AG04449 (cell line): Measurements from ENCODE around the gene CREBZF.
A peak's percentile ranks its signal among the peaks of the same experiment; 100 is the strongest.

Experiments
- CTCF ChIA-PET: fragments of 350-600 bp; formaldehyde crosslinking; extraction: SDS; loops from one replicate; lab custom pipeline; 2021; ENCODE audit warnings: antibody characterized with exemption; lab: Yijun Ruan, JAX
- POLR2A ChIA-PET: fragments of 400-600, 350-600 bp; formaldehyde crosslinking; extraction: SDS; loops from one replicate; lab custom pipeline; 2020; ENCODE audit warnings: antibody characterized with exemption, inconsistent platforms; lab: Yijun Ruan, JAX
- DNase-seq: peaks from one replicate; pipeline ENCODE4 v3.0.0-alpha.2; 2010; ENCODE audit warnings: low read depth, low spot score
- H3K4me3 ChIP-seq: 2 replicates; pipeline ENCODE4 v1.5.1; 2011; ENCODE audit warnings: low read depth, mild to moderate bottlenecking, control low read depth, low read length
- TF ChIP-seq, protein P1 (sequence below): IDR thresholded peaks from one replicate; pipeline ENCODE4 v1.5.1; 2011; ENCODE audit warnings: mild to moderate bottlenecking, moderate library complexity, low read length, control low read depth, inconsistent platforms; ENCODE audit not compliant: insufficient read depth; ENCODE audit errors: missing control alignments

The CREBZF gene

DNA sequence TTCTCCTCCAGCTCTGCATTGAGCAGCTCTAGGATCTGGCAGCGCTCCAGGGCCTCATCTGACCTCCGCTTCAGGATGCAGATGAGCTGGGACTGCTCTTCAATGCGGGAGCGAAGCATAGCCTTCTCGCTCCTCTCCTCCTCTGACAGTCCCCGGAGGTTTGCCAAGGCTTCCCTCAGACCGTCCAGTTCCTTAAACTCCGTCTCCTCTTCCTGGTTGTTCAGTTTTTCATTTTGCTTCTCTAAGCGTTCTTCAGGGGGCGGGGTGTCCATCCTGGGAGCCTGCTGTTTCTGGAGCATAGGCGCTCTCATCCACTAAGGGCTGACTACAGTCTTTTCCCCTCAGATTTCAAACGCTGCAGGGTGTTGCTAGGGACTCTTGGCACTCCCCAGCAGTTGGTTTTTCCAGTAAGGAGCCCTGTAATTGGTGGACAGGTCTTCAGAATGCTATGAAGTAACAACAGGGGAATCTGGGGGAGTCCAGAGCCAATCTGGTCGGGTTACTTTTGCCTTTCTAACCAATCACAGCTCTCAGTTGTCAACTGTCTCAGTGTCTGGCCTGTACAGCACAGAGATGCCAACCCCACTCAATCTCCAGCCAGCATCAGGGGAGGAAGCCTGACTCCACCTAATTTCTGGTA is 21.0 kb upstream of the CREBZF start, which contains the start of gene CCDC89:
Gene CCDC89, minus strand, starts transcription at position 376 of the 640 bp plus-strand sequence. Its CDS starts 65 bp downstream, at position 311.
- peak within 1 kb of the TSS; percentile 40 for H3K4me3 ChIP-seq

DNA sequence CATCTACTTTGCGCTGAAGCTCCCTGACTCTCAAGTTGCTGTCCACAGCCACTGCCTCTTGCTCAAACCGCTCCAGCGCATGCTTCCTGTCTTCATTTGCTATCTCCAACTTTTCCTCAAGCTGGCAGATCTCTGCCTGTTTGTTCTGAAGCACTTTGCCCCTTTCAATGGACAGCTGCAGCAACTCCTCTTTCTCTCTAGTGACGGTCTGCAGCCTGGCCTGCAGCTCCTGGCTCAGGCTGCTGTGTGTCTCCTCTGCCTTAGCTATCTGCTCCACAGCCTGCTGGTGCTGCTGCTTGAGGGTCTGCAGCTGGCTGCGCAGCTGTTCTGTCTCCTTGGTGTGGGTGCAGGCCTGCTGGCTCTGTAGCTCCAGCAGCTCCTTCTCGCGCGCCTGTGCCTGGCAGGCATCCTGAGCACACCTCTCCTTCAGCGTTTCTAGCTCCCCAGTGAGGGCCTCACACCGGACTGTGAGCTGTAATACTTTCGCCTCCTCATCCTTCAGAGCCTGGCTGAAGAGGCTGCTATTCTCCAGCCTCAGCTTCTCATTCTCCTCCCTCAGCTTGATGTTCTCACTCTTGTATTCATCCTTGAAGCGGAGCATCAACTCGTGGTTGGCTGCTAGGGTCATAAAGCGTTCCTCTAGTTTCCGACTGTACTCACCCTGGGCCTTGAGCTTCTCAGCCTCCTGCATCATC is 20.3 kb upstream of the CREBZF start:
- peak overlapping the region; percentile 40 for H3K4me3 ChIP-seq
- CTCF ChIA-PET, result interaction anchor here (1.2 to 4.5 kb wide), 4 partner anchors 11 to 169 kb away, joined by 3 to 21 read pairs (median 6); partner anchors contain the start of gene CCDC83
- no peak for DNase-seq
- TF ChIP-seq, protein P1, sequence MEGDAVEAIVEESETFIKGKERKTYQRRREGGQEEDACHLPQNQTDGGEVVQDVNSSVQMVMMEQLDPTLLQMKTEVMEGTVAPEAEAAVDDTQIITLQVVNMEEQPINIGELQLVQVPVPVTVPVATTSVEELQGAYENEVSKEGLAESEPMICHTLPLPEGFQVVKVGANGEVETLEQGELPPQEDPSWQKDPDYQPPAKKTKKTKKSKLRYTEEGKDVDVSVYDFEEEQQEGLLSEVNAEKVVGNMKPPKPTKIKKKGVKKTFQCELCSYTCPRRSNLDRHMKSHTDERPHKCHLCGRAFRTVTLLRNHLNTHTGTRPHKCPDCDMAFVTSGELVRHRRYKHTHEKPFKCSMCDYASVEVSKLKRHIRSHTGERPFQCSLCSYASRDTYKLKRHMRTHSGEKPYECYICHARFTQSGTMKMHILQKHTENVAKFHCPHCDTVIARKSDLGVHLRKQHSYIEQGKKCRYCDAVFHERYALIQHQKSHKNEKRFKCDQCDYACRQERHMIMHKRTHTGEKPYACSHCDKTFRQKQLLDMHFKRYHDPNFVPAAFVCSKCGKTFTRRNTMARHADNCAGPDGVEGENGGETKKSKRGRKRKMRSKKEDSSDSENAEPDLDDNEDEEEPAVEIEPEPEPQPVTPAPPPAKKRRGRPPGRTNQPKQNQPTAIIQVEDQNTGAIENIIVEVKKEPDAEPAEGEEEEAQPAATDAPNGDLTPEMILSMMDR, result no peak
- POLR2A ChIA-PET, result interaction anchor here (0.9 kb wide), 1 partner anchor 20 kb away, joined by 4 read pairs; the partner anchor contains the start of gene CREBZF

More for the DNA sequence above, 21.0 kb upstream of the CREBZF start, which contains the start of gene CCDC89:
- POLR2A ChIA-PET, result interaction anchor here (0.9 kb wide), 1 partner anchor 21 kb away, joined by 4 read pairs; the partner anchor contains the start of gene CREBZF
- TF ChIP-seq, protein P1, result no peak
- peak; percentile 58 for DNase-seq
- CTCF ChIA-PET, result interaction anchor here (1.2 to 4.5 kb wide), 4 partner anchors 10 to 169 kb away, joined by 3 to 21 read pairs (median 4); partner anchors contain the start of gene CCDC83

DNA sequence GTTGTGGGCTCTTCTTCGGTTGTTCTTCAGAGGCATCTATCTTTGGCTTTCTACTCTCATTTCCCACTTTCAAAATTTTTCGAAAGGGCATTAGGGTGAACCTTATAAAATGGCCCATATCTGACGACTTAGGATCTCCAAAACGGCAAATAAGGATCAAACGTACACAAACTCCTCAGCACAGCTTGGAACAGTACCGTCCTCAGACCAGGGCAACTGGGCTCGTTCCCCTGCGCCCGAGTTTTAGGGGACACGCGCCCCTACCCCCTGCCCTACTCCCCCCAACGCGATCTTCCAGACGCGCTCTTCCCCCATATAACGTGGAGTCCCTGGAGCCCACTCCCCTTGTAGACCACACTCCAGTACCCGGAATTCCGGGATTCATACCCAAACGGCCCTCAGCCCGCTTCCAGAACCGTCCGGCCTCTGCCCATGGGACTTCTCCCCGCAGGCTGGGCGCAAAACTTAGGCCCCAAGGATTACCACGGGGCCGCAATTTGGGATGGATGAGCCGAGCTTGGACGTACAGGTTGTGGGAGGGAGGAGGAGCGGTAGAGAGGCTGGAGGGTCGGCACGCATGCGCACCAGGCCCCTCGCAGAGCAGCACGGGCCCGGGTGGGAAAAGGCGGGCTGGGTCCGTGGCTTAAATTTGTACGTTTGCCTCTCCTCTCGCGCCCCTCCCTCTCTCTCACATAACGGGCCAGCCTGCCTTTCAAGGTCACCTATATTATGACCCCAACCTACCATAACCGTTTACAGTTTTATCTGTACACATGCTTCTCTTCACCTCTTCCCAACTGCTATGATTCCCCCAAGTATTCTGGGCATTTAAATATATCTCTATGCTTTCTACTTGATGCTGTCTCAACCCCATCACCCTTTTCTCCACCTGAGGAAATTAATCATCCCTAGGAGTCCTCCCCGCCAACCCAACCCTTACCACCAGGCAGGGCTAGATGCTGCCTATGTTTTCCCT is 17.7 kb upstream of the CREBZF start:
- ChIA-PET CTCF (interaction anchor here (1.2 to 4.5 kb wide), 3 partner anchors 8 to 14 kb away, joined by 3 to 21 read pairs (median 3); no protein-coding TSS in a partner anchor), POLR2A (no interaction called here)
- peak overlapping the region; percentile 61 for H3K4me3 ChIP-seq
- no peak for DNase-seq
- TF ChIP-seq, protein P1, result no peak

DNA sequence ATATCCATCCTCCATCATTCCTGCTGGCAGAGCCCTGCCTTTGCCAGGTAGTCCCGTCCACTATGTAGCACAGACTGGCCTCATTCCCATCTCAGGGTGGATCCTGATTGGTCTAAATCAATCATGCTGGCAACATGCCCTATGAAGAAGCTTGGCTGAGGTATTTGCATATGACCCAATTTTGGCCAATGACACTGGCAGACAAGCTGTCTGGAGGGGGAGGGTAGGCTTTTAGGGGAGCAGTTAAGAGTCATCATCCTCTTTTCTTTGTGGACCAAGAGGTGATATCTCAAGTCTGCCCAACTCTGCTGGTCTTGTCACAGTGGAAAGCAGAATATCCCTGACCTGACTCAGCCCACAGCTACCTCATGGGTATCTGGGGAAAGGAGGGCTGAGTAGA is 16.0 kb upstream of the CREBZF start:
- TF ChIP-seq, protein P1, result no peak
- CTCF ChIA-PET, result interaction anchor here (1.0 to 2.3 kb wide), 6 partner anchors 8 to 146 kb away, joined by 3 to 13 read pairs (median 6); no protein-coding TSS in a partner anchor
- DNase-seq, result no peak
- H3K4me3 ChIP-seq, result no peak overlapping the region
- POLR2A ChIA-PET, result no interaction called here

DNA sequence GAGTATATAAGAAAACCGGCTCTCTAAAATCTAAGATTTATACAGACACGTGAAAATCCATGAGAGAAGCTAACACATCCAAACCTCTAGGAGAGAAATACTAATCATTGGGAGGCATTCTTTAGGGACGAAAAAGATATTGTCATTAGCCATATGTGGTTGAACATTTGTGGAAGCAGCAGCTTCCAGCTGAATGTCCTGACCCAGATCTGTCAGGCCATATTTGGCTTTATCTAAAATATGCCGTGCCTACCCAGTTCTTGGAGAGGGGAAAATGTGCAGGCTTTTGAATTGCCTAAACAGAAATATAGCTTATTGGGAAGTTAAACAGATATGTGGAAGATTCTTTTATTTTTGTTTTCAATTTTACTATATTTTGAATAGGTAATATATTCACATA is 14.6 kb upstream of the CREBZF start:
- POLR2A ChIA-PET, result no interaction called here
- CTCF ChIA-PET, result interaction anchor here (1.4 to 2.3 kb wide), 3 partner anchors 11 to 175 kb away, joined by 4 to 13 read pairs (median 5); partner anchors contain the start of gene CCDC83
- no peak overlapping the region for H3K4me3 ChIP-seq
- no peak for DNase-seq
- TF ChIP-seq, protein P1, result no peak
